HG02642 (cell line): ENCODE data around the gene ATG101.

Experiments
- ATAC-seq: cut with Tn5 transposase; IDR thresholded peaks from one replicate; pipeline ENCODE4 v1.9.1; 2021; ENCODE audit warnings: mild to moderate bottlenecking; ENCODE audit not compliant: unreplicated experiment, poor library complexity

Gene ATG101

DNA sequence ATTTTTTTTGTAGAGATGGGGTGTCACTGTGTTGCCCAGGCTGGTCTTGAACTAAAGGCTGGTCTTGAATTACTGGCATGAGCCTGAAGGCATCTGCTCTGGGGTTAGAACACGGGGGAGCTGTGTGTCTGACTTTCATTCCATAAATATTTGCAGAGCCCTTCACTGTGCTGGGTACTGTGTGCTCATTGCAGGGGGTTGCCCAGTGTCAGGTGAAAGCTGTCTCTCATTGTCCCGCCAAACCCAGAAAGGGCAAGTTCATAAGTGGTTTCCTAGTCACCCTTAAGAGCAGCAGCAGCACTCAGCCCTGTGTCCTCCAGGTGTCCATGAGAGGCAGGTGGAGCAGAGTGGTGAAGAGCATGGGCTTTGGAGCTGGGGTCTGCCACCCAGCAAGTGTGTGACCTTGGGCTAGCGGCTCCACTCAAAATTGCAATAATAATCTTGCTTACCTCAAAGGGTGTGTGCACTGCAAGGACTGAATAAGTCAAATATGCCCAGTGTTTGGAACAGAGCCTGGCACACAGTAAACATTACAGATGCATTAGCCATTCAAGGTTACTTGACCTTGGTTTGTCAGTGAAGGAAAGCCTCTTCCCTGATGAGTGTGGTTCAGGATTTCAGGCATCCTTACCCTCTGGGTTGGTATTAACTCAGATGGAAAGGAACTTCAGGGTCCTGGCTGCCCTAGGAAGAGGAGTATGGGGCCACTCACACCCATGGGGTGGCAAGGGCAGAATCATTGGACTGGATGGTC, 5.4 kb downstream of the ATG101 start:
- no peak for ATAC-seq

DNA sequence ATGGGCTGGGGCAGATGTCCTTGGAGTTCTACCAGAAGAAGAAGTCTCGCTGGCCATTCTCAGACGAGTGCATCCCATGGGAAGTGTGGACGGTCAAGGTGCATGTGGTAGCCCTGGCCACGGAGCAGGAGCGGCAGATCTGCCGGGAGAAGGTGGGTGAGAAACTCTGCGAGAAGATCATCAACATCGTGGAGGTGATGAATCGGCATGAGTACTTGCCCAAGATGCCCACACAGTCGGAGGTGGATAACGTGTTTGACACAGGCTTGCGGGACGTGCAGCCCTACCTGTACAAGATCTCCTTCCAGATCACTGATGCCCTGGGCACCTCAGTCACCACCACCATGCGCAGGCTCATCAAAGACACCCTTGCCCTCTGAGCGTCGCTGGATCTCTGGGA, 7.0 kb downstream of the ATG101 start:
- ATAC-seq, result no peak

DNA sequence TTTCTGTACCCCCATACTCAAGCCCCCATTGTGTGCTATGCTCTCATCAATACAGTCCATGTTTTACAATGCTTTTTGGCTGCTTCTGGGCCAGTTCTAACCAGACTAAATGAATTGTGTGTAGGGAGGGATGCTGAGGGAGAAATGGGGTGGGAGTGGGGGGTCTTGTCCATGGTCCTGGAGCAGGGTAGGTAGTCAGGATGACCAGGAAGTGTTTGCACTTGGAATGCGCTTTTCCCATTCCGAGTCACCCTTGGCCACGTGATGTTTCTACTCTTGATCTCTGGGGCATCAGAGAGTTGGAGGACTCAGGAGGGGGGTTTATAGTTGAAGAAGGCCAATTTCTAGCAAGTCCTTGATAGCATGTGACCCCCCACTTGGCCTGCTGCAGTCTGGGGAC, 8.5 kb downstream of the ATG101 start:
- ATAC-seq, result no peak

DNA sequence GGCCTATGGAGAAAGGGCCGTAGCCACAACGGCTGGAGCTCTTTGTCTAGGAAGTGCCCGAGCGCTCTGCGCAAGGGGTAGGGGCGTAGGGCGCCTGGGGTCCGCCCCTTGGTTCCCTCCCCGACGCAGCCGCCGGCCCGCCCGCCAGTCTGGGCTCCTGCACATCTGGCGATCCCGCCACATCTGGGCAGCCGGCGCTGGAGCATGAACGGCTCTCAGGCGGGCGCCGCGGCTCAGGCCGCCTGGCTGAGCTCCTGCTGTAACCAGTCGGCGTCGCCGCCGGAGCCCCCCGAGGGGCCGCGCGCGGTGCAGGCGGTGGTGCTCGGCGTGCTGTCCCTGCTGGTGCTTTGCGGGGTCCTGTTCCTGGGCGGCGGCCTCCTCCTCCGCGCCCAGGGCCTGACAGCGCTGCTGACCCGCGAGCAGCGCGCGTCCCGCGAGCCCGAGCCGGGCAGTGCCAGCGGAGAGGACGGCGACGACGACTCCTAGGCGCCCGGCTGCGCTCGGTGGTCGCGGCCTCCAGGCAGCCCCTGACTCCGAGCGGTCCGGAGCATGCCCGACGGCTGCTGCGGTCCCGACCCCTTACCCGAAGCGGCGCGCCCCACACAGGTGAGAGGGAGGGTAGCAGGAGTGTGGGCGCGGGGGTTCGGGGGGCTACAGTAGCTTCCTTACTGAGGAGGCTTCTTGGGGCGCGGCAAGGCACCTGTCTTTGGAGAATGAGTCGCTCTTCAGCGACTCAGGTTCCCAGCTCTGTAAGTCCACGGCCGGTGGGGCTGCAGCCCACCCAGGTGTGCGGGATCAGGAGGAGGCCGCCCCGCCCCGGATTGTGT, 10.0 kb downstream of the ATG101 start, which contains the start of gene SMIM41:
SMIM41 (plus strand) TSS at position 129 of the 827 bp plus-strand sequence; CDS start at position 205, 76 bp downstream.
- ATAC-seq, result no peak

DNA sequence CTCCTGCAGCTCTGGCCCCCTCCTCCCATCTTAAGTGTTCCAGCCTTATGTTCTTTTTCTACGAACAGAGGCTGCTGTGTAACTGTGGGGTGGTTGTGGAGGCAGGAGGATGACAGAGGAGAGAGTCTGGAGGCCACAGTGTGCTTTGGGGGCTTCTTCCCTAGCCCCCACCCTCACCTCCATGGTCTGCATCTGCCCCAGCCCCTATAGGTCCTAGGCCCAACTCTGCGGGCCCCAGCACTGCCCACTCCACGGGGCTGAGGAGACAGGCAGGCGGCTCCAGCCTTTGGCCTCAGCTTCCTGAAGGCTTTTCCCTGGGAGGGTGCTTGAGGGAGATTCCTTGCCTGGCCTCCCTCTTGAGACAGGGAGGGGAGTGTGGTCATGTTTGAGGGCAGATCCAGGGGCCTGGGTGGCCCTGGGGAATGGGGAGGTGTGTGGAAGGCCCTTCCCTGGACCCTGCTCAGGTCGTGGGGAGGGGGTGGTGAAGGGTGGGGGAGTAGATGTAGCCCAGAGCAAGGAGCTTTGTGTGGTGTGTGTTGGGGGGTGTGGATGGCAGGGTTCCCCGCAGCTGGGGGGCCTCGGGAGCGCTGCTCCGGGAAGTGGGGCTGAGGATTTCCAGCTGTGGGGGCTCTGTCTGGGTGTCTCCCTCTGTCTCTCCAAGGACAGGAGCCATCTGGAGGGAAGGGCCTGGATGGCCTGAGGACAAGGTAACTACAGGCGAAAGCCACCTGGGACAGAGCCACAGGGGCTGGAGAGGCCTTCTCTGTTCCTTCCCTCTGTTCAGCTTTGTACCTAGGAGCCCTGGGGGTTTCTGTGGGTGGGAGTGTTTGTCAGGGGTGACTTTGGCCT, 10.8 kb downstream of the ATG101 start:
- no peak for ATAC-seq

DNA sequence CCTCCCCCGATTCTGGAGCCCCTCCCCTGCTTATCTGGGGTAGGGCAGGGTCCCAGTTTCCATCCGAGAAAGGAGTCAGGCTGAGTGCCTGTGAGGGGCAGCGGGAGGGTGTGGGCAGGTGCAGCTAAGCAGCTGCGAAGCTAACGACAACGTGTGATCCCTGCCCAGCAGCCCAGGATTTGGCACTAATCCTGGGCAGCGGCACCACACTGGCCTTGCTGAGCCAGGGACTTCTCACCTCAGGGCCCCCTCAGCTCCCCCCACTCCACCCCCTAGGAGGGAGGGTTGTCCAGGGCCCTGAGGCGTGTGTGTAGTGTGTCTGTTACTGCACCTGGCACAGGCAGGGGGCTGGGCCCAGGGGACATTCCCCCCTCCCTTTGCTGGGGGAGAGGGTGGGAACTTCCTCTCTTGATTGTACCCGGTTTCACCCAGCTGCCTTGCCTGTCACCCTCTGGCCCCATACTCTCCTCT, 11.5 kb downstream of the ATG101 start:
- peak; percentile 74 for ATAC-seq

DNA sequence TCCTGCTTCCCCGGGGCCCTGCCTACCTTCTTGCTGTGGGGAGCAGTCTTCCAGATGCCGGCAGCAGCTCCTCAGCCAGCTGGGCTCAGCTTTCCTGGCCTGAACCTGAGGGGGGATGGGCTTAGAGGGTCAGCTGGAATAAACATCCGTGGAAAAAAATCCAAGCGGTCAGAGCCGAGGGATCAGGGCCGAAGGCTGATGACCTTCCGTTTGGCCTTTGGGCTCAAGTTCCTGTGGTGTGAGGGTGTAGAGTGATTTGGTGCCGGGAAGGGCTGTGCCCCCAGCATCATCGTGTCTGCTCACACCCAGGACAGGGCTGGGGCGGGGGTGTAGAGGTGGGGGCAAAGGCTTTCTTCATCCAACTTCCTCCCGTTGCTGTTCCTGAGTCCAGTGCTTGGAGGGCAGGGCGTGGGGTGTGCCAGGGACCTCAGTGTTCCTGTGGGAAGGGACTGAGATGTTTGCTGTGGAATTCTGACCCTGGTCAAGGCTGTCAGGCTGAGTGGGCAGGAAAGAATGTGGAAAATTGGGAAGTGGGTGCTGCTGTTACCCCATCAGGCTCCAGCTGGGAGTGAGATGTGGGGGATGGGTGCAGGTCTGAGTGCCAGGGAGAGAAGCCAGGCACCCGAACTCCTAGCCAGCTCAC, 12.4 kb downstream of the ATG101 start:
- ATAC-seq, result no peak

DNA sequence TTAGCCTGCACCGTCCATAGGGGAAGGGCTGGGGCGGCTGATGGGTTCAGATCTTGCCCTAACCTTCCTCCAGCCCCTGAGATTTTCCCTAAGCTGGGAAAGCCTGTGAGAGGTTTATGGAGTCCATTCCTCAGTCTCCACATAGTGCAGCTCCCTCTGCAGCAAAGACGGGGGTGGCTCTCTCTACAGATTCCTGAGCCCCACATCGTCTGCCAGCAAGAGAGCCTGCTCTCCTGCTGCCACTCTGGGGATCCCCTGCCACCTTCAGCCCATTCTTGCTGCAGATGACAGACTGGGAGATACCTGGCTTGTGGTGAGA, 12.8 kb downstream of the ATG101 start:
- no peak for ATAC-seq

DNA sequence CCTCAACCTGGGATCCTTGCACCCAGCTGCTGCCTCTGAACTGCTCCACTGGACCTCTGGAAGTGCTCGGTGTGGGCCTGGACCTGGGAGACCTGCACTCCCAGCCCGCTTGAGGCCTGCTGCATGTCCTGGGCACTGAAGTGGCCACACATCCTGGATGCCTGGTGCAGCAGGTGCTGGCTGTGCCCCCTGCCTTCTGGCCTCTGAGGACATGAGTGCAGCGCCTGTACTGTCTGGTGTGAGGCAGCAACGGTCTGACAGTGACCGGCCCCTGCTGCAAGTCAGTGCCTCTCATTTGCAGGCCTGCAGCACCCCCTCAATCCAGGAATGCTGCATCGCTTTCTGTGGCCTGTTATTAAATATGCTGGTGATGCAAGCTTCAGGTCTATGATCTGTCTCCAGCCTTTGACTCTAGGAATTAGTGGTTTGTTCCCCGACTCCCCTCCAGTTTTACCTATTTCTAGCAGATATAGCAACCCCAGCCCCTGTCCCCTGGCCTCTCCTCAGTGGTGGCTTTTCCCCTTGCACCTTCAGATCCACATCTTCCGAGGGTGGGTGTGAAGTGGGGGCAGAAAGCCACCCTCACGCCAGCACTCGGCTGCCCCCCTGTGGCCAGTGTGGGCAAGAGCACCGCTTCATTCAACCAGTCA, 13.3 kb downstream of the ATG101 start:
- ATAC-seq, result no peak

DNA sequence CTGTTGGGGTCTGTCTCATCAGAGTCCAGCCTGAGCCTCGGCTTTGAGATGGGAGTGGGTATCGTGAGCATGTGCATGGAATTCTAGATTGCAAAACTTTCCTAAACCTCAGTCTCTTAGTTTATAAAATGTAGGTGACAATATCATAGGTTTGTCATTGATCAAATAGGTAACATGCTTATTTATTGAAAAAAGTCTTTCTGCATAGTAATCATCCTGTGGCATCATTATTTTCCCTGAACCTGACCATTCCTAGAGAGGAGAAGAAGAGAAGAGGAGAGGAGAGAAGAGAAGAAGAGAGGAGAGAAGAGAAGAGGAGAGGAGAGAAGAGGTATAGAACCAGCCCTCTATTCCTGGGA, 13.8 kb downstream of the ATG101 start:
- no peak for ATAC-seq

DNA sequence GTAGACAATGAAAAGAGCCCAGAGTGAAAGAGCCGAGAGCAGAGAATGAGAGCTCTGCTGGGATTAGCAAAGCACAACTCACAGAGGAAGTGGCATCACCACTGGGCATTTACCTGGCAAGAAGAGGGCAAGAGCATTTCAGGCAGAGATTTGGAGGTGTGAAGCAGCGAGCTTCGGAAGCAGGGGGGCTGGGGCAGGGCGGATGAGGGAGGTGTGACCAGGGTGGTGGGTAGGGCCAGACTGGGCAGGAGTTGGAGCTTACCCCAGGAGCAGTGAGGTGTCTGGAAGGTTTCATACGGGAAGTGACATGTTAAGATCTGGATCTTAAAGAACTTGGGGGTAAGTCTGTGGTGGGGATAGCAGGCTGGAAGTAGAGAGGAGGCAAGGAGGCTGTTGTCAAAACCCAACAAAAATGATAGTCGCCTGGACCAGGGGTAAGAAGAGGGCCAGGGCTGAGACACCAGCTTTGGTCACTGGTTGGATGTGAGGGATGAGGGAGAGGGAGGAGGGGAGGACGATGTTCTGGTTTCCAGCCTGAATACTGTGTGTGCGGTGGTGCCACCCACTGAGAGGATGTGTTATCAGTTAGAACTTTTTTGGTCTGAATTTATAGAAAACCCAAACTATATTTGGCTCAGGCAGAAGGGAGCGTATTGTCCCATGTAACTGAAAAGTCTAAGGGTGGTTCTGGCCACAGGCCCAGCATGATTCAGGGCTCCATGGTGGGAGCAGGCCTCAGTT, 14.9 kb downstream of the ATG101 start:
- ATAC-seq, result no peak

DNA sequence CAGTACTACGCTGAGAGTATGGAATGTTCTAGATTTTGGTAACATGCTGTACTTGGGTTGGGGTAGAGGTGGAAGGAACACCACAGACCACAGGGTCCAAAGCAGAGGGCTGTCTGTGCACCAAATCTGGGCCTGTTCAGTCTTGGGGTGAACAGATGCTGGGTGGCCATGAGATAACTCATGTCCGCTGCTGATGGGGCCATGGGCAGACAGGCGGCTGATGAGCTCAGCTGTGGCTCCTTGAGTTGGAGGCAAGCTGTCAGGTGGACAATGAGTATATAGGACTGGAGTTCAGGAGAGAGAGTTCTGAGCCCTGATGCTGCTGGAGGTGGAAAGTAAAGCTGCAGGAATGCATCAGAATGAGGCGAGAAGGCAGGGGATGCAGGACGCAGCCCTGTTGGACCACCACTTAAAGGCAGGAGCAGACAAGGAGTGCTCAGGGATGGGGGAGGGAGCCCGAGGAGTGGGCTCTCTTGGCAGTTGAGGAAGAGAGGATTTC, 16.0 kb downstream of the ATG101 start:
- ATAC-seq, result no peak

DNA sequence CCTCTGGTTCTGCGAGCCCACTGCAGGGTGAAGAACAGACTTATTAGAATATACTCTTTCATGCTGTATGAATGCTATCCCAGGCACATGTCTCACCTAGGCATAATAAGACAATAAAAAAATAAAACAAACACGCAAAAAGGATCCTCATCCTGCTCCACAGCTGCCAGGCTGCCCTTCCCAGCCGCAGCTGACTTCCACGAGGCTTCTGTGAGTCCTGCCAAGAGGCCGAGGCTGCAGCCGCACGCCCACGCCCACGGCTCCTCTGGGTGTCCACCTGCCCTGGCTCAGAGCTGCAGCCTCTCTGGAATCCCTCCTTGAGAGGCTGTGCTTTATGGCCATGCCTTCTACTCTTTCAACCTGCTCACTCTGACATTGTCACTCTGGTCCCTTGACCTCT, 16.6 kb downstream of the ATG101 start:
- no peak for ATAC-seq

DNA sequence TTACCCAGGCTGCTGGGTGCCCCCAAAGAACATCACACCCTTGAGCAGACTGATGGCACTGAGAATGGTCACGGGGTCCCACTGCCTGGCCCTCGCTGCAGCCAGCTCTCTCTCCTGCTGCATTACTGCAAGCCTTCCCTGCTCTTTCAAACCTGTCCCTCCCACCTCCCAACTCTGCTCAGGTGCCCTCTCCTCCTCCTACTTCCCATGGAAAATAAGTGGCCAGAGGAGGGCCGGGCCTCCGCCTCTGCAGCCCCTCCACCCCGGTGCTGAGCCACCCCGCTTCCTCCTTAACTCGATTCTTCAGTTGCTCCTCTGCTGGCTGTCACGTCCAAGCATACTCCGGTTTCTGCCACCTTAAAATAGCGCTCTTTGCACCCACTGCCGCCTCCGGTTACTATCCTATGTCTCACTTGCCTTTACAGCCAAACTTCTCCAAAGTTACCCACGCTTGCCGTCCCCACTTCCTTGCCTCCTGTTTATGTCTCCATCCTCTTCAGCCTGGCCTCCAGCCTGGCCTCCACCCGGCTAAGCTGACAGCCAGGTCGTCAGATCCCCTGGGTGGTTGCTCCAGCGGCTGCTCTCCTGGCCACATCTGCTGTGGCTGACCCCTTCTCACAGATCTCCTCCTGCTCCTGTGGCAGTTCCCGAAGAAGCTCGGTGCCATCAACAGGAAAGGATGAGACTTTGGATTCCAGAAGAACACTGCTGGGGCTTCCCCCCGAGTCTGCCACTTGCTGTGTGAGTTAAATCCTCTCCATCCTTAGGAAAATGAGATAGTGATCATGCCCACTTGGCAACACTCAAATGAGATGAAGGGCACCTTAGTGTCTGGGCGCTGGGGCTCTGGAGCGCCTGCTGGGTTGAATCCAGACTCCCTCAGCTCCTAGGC, 17.4 kb downstream of the ATG101 start:
- no peak for ATAC-seq

DNA sequence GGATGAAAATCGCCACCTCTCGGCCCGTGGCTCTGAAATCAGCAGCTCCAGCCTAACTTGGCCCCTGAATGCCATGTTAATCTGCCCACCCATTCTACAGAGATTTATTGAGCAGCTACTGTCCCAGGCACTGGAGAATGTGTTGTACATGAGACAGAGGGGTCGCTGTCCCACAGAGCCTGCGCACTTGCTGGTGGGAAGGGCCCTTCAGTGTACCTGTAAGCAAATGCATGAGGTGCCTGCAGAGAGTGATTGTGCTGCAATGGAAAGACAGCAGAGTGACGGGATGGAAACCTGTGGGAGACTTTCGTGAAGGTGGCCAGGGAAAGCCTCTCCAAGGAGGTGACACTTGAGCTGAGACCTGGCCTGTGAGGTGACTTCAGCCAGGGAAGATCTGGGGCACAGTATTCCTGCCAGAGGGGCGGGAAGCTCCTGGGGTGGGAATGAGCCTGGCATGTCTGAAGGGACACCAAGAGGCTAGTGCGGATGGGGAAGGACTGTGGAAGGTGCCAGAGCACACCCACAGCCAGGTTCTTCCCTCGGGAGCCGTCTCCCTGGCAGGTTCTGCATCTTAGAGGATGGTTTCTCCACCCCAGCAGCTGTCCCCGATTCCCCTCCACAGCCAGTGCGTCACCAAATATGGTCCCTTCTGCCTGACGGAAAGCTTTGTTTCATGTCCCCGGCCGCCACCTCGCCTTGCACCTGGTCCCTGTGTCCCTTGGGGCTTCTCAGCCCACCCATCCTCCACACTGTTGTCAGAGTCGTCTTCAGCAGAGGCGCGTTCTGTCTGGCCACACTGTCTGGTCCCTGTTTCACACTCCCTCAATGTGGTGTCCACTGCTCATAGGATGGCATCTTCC, 18.4 kb downstream of the ATG101 start:
- peak; percentile 74 for ATAC-seq

DNA sequence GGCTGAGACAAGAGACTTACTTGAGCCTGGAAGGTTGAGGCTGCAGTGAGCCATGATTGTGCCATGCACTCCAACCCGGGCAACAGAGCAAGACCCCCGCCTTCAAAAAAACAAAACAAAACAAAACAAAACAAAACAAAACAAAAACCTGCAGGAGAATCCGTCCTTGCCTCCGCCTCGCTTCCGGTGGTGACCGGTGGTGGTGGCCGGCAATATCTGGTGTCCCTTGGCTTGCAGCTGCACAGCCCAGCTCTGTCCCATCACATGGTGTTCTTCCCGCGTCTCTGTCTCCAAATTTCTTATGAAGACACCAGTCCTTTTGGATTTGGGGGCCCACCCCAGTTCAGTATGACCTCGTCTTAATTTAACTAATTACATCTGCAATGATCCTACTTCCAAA, 19.7 kb downstream of the ATG101 start:
- no peak for ATAC-seq

DNA sequence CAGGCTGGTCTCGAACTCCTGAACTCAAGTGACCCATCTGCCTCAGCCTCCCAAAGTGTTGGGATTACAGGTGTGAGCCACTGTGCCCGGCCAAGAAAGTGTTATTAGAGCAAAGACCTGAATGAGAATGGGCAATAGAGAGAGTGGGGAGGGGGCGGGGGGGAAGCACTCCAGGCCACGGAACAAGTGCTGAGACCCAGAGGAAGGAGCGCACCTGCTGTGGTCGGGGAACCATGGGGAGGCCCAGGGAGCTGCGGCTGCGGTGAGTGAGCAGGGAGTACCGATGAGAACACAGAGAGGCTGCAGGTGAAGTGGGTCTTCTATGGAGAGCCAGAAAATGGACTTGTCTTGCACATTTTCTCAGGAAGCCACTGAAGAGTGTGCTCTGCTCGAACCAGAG, 20.5 kb downstream of the ATG101 start:
- no peak for ATAC-seq
